ENCODE results near the gene CHST12. TPM values are rescaled to one million over a fixed set of nuclear protein-coding genes. Genes with fewer than 3 reads are reported as not detected.

CHST12 gene
- total and polyA plus RNA-seq, 10 of the 15 experiments (the other 5 are each of a cell fraction or from before 2014, with no cell fraction given): 0.05 to 14.2 (median 3.3) TPM

DNA sequence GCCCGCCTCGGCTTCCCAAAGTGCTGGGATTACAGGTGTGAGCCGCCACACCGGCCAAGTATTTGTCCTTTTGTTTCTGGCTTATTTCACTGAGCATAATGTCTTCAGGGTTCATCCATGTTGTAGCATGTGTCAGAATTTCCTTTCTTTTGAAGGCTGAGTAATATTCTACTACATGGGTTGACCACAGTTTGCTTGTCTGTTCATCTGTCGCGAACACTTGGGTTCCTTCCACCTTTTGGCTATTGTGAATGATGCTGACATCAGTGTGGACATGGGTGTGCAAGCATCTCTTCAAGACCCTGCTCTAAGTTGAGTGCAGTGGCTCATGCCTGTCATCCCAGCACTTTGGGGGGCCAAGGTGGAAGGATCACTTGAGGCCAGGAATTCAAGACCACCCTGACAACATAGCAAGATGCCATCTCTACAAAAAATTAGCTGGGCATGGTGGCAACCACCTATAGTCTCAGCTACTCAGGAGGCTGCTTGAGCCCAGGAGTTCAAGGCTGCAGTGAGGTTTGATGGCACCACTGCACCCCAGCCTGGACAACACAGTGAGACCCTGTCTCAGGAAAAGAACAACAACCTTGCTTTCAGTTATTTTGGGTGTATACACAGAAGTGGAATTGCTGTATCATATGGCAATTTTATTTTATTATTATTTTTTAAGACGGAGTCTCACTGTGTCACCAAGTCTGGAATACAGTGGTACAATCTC lies 17.0 kb downstream of the CHST12 start:
- ChIA-PET RAD21 (ENCODE audit: unreplicated experiment) (interaction anchor here (0.7 kb wide), 1 partner anchor 15 kb away, joined by 3 read pairs; no protein-coding TSS in a partner anchor), SMC1A (ENCODE audit: uncharacterized antibody, unreplicated experiment) (interaction anchor here (0.9 to 1.5 kb wide), 2 partner anchors 8 to 15 kb away, joined by 4 to 7 read pairs; no protein-coding TSS in a partner anchor), POLR2A (interaction anchor here (0.6 to 1.1 kb wide), 3 partner anchors 67 to 455 kb away, joined by 3 read pairs; no protein-coding TSS in a partner anchor), CTCF (no interaction called here)
- BruUV-seq (replicated peaks): no TSS peak
- no peaks in the 10 kb centered on the region for H3K27me3 ChIP-seq (replicated peaks in 1 of 2; ENCODE audit: control insufficient read depth in 2 of 2, insufficient read depth in 2 of 2, low read length in 1 of 2)
- in situ Hi-C loops (cut with MboI) (no loop called here), intact Hi-C loops (cut with micrococcal nuclease; ENCODE audit: unreplicated experiment) (no loop called here)
- 89% methylated on average over 7 of the region's 7 CpGs for WGBS (ENCODE audit: insufficient coverage, insufficient replicate concordance, low lambda C conversion rate, missing lambda C conversion rate)
- 0 out of 2 replicates have a peak, but pooled peaks cover 1% of the 10 kb centered on the region for H4K20me1 ChIP-seq (ENCODE audit: control insufficient read depth, insufficient read depth)
- DNase-seq (ENCODE audit: low read depth, low spot score): no peak
- H3K4me3 ChIP-seq: no peak overlapping the region
- ATAC-seq: no peak
- H3K36me3 ChIP-seq (ENCODE audit: control insufficient read depth in 2 of 2, insufficient read depth in 2 of 2, low read length in 1 of 2): peaks cover 0 to 3% of the 10 kb centered on the region in 2 experiments; a peak in 3 of 4 replicates
- 0 out of 2 replicates have a peak, but pooled peaks cover 3% of the 10 kb centered on the region for H3K4me1 ChIP-seq (ENCODE audit: control insufficient read depth, insufficient read depth, low read length)
- H3K9ac ChIP-seq (ENCODE audit: control insufficient read depth, insufficient read depth, low read length): no peak overlapping the region
- peaks cover 11% of the 10 kb centered on the region for H3K79me2 ChIP-seq (ENCODE audit: control insufficient read depth, insufficient read depth, low read length)
- FAIRE-seq: no peak
- H3K4me2 ChIP-seq (ENCODE audit: control insufficient read depth, insufficient read depth): no peak overlapping the region
- no peaks in the 10 kb centered on the region for H3K9me3 ChIP-seq (replicated peaks; ENCODE audit: control insufficient read depth, insufficient read depth, low read length)
- no peak overlapping the region for H2AFZ ChIP-seq (ENCODE audit: control insufficient read depth, low read depth, low read length)
- H3K27ac ChIP-seq (ENCODE audit: control insufficient read depth, insufficient read depth): no peak overlapping the region
- TF ChIP-seq RAD21 (IDR thresholded peaks at IDR 0.05; ENCODE audit: insufficient read depth, low read depth, low read length): no peak
- TF ChIP-seq IRF4 (IDR thresholded peaks at IDR 0.05; ENCODE audit: low read depth, low read length): no peak
- no peak for TF ChIP-seq SMAD1 (IDR thresholded peaks at IDR 0.05; ENCODE audit: low read depth, partially characterized antibody)
- TF ChIP-seq, protein P1, sequence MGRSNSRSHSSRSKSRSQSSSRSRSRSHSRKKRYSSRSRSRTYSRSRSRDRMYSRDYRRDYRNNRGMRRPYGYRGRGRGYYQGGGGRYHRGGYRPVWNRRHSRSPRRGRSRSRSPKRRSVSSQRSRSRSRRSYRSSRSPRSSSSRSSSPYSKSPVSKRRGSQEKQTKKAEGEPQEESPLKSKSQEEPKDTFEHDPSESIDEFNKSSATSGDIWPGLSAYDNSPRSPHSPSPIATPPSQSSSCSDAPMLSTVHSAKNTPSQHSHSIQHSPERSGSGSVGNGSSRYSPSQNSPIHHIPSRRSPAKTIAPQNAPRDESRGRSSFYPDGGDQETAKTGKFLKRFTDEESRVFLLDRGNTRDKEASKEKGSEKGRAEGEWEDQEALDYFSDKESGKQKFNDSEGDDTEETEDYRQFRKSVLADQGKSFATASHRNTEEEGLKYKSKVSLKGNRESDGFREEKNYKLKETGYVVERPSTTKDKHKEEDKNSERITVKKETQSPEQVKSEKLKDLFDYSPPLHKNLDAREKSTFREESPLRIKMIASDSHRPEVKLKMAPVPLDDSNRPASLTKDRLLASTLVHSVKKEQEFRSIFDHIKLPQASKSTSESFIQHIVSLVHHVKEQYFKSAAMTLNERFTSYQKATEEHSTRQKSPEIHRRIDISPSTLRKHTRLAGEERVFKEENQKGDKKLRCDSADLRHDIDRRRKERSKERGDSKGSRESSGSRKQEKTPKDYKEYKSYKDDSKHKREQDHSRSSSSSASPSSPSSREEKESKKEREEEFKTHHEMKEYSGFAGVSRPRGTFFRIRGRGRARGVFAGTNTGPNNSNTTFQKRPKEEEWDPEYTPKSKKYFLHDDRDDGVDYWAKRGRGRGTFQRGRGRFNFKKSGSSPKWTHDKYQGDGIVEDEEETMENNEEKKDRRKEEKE (IDR thresholded peaks at IDR 0.05): no peak
- TF ChIP-seq JUNB (IDR thresholded peaks at IDR 0.05): no peak
- no peak for TF ChIP-seq FOXK2 (IDR thresholded peaks at IDR 0.05)
- no peak for TF ChIP-seq EZH2 (IDR thresholded peaks at IDR 0.05; ENCODE audit: borderline replicate concordance, control insufficient read depth, low read depth, low read length)
- no peak for TF ChIP-seq RUNX3 (IDR thresholded peaks at IDR 0.05; ENCODE audit: low read length)
- TF ChIP-seq, protein P2, sequence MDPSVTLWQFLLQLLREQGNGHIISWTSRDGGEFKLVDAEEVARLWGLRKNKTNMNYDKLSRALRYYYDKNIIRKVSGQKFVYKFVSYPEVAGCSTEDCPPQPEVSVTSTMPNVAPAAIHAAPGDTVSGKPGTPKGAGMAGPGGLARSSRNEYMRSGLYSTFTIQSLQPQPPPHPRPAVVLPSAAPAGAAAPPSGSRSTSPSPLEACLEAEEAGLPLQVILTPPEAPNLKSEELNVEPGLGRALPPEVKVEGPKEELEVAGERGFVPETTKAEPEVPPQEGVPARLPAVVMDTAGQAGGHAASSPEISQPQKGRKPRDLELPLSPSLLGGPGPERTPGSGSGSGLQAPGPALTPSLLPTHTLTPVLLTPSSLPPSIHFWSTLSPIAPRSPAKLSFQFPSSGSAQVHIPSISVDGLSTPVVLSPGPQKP (IDR thresholded peaks at IDR 0.05; ENCODE audit: low read depth, low read length): no peak
- no peak for TF ChIP-seq SPI1 (IDR thresholded peaks at IDR 0.05; ENCODE audit: borderline replicate concordance, insufficient read depth, low read depth, low read length)
- TF ChIP-seq NR2F1 (conservative IDR thresholded peaks at IDR 0.05): no peak
- TF ChIP-seq ETV6 (conservative IDR thresholded peaks at IDR 0.05 in 1 of 2, IDR thresholded peaks at IDR 0.05 in 1 of 2; ENCODE audit: borderline replicate concordance in 1 of 2, low read depth in 1 of 2): no peak
- TF ChIP-seq, protein P3, sequence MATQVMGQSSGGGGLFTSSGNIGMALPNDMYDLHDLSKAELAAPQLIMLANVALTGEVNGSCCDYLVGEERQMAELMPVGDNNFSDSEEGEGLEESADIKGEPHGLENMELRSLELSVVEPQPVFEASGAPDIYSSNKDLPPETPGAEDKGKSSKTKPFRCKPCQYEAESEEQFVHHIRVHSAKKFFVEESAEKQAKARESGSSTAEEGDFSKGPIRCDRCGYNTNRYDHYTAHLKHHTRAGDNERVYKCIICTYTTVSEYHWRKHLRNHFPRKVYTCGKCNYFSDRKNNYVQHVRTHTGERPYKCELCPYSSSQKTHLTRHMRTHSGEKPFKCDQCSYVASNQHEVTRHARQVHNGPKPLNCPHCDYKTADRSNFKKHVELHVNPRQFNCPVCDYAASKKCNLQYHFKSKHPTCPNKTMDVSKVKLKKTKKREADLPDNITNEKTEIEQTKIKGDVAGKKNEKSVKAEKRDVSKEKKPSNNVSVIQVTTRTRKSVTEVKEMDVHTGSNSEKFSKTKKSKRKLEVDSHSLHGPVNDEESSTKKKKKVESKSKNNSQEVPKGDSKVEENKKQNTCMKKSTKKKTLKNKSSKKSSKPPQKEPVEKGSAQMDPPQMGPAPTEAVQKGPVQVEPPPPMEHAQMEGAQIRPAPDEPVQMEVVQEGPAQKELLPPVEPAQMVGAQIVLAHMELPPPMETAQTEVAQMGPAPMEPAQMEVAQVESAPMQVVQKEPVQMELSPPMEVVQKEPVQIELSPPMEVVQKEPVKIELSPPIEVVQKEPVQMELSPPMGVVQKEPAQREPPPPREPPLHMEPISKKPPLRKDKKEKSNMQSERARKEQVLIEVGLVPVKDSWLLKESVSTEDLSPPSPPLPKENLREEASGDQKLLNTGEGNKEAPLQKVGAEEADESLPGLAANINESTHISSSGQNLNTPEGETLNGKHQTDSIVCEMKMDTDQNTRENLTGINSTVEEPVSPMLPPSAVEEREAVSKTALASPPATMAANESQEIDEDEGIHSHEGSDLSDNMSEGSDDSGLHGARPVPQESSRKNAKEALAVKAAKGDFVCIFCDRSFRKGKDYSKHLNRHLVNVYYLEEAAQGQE (IDR thresholded peaks at IDR 0.05; ENCODE audit: low read depth, low read length): no peak
- TF ChIP-seq, protein P4, sequence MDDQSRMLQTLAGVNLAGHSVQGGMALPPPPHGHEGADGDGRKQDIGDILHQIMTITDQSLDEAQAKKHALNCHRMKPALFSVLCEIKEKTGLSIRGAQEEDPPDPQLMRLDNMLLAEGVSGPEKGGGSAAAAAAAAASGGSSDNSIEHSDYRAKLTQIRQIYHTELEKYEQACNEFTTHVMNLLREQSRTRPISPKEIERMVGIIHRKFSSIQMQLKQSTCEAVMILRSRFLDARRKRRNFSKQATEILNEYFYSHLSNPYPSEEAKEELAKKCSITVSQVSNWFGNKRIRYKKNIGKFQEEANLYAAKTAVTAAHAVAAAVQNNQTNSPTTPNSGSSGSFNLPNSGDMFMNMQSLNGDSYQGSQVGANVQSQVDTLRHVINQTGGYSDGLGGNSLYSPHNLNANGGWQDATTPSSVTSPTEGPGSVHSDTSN (IDR thresholded peaks at IDR 0.05; ENCODE audit: insufficient replicate concordance, low read depth, low read length): no peak

Measured in GM12878 (cell line).